Endodermal cell (in vitro differentiated cells): Measurements from ENCODE around the gene MTHFS. TPM values are rescaled to one million over a fixed set of nuclear protein-coding genes. Genes with fewer than 3 reads are reported as not detected.

ENCODE experiments used
- DNase-seq: peaks from one replicate; pipeline ENCODE4 v3.0.0-alpha.2; 2017
- H3K27ac ChIP-seq: 2 replicates; pipeline ENCODE4 v1.5.1; 2013; ENCODE audit warnings: mild to moderate bottlenecking, low read depth, low read length, moderate library complexity
- H3K27me3 ChIP-seq: 2 replicates; pipeline ENCODE4 v1.6.1; 2013; ENCODE audit warnings: mild to moderate bottlenecking, low read length, moderate library complexity; ENCODE audit not compliant: insufficient read depth, control insufficient read depth, poor library complexity, severe bottlenecking
- H3K36me3 ChIP-seq: 2 replicates; pipeline ENCODE4 v1.7.0; 2013; ENCODE audit warnings: mild to moderate bottlenecking, low read length, moderate library complexity; ENCODE audit not compliant: control insufficient read depth, insufficient read depth
- H3K4me1 ChIP-seq: one replicate; pipeline ENCODE4 v1.7.0; 2013; ENCODE audit warnings: low read length; ENCODE audit not compliant: control insufficient read depth, insufficient read depth
- H3K4me3 ChIP-seq: 2 replicates; pipeline ENCODE4 v1.5.1; 2013; ENCODE audit warnings: mild to moderate bottlenecking, low read length, moderate library complexity
- H3K9ac ChIP-seq: 2 replicates; pipeline ENCODE4 v1.6.1; 2013; ENCODE audit warnings: mild to moderate bottlenecking, low read length, moderate library complexity; ENCODE audit not compliant: poor library complexity, severe bottlenecking; ENCODE audit errors: extremely low read depth
- H3K9me3 ChIP-seq: 2 replicates; pipeline ENCODE4 v1.6.1; 2013; ENCODE audit warnings: mild to moderate bottlenecking, low read length, moderate library complexity; ENCODE audit not compliant: control insufficient read depth
- H3K27ac Mint-ChIP-seq: 2 replicates; pipeline ENCODE4 v1.8.0; 2020; ENCODE audit warnings: mixed read lengths
- H3K27me3 Mint-ChIP-seq: 2 replicates; pipeline ENCODE4 v1.8.0; 2021; ENCODE audit warnings: mild to moderate bottlenecking, mixed read lengths; ENCODE audit not compliant: insufficient read depth
- H3K36me3 Mint-ChIP-seq: 2 replicates; pipeline ENCODE4 v1.8.0; 2020; ENCODE audit warnings: low read depth, mixed read lengths
- H3K4me1 Mint-ChIP-seq: 2 replicates; pipeline ENCODE4 v1.8.0; 2020; ENCODE audit warnings: mixed read lengths
- H3K4me3 Mint-ChIP-seq: 2 replicates; pipeline ENCODE4 v1.8.0; 2020; ENCODE audit warnings: mild to moderate bottlenecking, moderate library complexity, mixed read lengths
- H3K9me3 Mint-ChIP-seq: 2 replicates; pipeline ENCODE4 v1.8.0; 2020; ENCODE audit warnings: mild to moderate bottlenecking, mixed read lengths
- CTCF ChIP-seq: fragments of 200-600 bp; sonication (generic); conservative IDR thresholded peaks from 2 replicates; pipeline ENCODE4 v1.5.0; 2021; ENCODE audit warnings: antibody characterized with exemption, mild to moderate bottlenecking
- WGBS, 2 experiments: methylation state at CpG; one replicate each; pipeline versions ENCODE4 v1.1.5 to v1.1.7; 2013; ENCODE audit warnings: missing lambda C conversion rate in 2 of 2, mixed read lengths in 1 of 2; ENCODE audit not compliant: insufficient coverage in 1 of 2, insufficient read length in 1 of 2; 5-methylcytosine and 5-hydroxymethylcytosine counted together
- total RNA-seq, 2 donors: library from RNA; stranded (reverse); fragmentation: NEBNext Ultra II Directional in 1 of 2; extraction: Animal tissue kit (Norgen Biotek cat#: 25700) in 1 of 2; gene quantifications; 2 replicates in 1 of 2; 3 replicates in 1 of 2; pipeline ENCODE4 v1.2.1, GENCODE V29; 2021

MTHFS gene
- total RNA-seq, 2 donors from 2014 or later: 28.2 to 33.6 TPM

GRCh38 chr15:79923515-79924169, 26.8 kb upstream of the MTHFS start:
- Mint-ChIP-seq H3K27ac (peak overlapping the region; percentile 97), H3K9me3 (peaks cover 67% of the 10 kb centered on the region), H3K4me1 (peaks cover 6% of the 10 kb centered on the region), H3K4me3 (peak overlapping the region; percentile 94), H3K36me3 (peaks cover 52% of the 10 kb centered on the region), H3K27me3 (peaks cover 1% of the 10 kb centered on the region)
- TF ChIP-seq CTCF: no peak
- WGBS, 2 experiments: 0 to 1% methylated on average over 20 to 68 of the region's 68 CpGs
- DNase-seq: peak; percentile 100
- peak overlapping the region; percentile 92 for H3K4me3 ChIP-seq
- H3K9ac ChIP-seq: peak overlapping the region; percentile 84
- H3K27ac ChIP-seq: peak overlapping the region; percentile 84
- peaks cover 34% of the 10 kb centered on the region for H3K36me3 ChIP-seq
- H3K4me1 ChIP-seq: no peaks in the 10 kb centered on the region
- no peaks in the 10 kb centered on the region for H3K27me3 ChIP-seq
- peaks cover 52% of the 10 kb centered on the region for H3K9me3 ChIP-seq

DNA sequence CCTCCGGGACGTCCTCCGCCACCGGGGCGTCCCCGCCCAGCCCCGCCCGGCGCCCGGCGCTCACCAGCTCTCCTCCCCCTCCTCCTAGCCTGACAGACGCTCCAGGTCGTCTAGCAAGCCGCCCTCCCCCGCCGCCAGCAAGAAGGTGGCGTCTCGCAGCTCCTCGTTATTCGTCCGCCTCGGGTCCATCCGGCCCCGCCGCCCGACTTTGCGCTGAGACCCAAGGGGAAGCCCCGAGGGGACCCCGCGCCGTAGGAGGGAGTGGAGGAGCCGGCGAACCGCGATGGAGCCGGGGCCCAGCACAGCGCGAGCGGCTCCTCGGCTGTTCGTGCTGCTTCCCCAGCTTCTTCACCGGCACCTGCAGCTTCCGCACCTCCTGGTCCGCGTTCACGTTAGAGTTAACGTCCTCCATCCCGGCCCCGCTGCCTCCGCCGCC, 26.3 kb upstream of the MTHFS start:
- H3K4me3 ChIP-seq: peak overlapping the region; percentile 92
- WGBS, 2 experiments: 0% methylated on average over 46 of the region's 51 CpGs; no CpG with 5 or more reads in 1 of the 2 experiments
- Mint-ChIP-seq H3K27me3 (no peaks in the 10 kb centered on the region), H3K4me1 (peaks cover 6% of the 10 kb centered on the region), H3K9me3 (peaks cover 68% of the 10 kb centered on the region), H3K36me3 (peaks cover 56% of the 10 kb centered on the region), H3K4me3 (peak overlapping the region; percentile 94), H3K27ac (peak overlapping the region; percentile 96)
- H3K9me3 ChIP-seq: peaks cover 58% of the 10 kb centered on the region
- H3K27ac ChIP-seq: peak overlapping the region; percentile 81
- H3K36me3 ChIP-seq: peaks cover 39% of the 10 kb centered on the region
- DNase-seq: no peak
- H3K9ac ChIP-seq: peak overlapping the region; percentile 84
- H3K4me1 ChIP-seq: no peaks in the 10 kb centered on the region
- TF ChIP-seq CTCF: no peak
- H3K27me3 ChIP-seq: no peaks in the 10 kb centered on the region

- Histone ChIP-seq H3K4me3 (peak overlapping the region; percentile 92), H3K9ac (peak overlapping the region; percentile 84), H3K27me3 (no peaks in the 10 kb centered on the region), H3K9me3 (peaks cover 63% of the 10 kb centered on the region), H3K27ac (peak overlapping the region; percentile 81), H3K4me1 (no peaks in the 10 kb centered on the region), H3K36me3 (peaks cover 44% of the 10 kb centered on the region)
- Mint-ChIP-seq H3K4me1 (peaks cover 6% of the 10 kb centered on the region), H3K9me3 (peaks cover 73% of the 10 kb centered on the region), H3K27ac (peak overlapping the region; percentile 96), H3K4me3 (peak overlapping the region; percentile 94), H3K27me3 (no peaks in the 10 kb centered on the region), H3K36me3 (peaks cover 61% of the 10 kb centered on the region)
- DNase-seq: peak; percentile 87
- 4 to 25% methylated on average over 5 to 17 of the region's 17 CpGs for WGBS, 2 experiments
- no peak for TF ChIP-seq CTCF
Measured at GRCh38 chr15:79922512-79923078, 25.8 kb upstream of the MTHFS start.
